ENCODE results near the gene PTH2R. TPM values are rescaled to one million over a fixed set of nuclear protein-coding genes. Genes with fewer than 3 reads are reported as not detected.
A peak's percentile ranks its signal among the peaks of the same experiment; 100 is the strongest.
"Not testable (repeated sequence)": the region's sequence is repeated elsewhere in the genome, so short reads cannot be mapped to it uniquely, and the experiment has no call there.

The PTH2R gene
- total RNA-seq, 1 experiment from 2014 or later: not detected

GRCh38 chr2:208477741-208478140, 71.1 kb downstream of the PTH2R start:
- TF ChIP-seq CTCF (IDR thresholded peaks at IDR 0.05; ENCODE audit: unreplicated experiment): no peak
- Mint-ChIP-seq H3K27me3 (ENCODE audit: unreplicated experiment) (no peaks in the 10 kb centered on the region), H3K27ac (ENCODE audit: unreplicated experiment) (no peak overlapping the region), H3K9me3 (ENCODE audit: low read depth, unreplicated experiment) (no peaks in the 10 kb centered on the region), H3K36me3 (ENCODE audit: insufficient read depth, unreplicated experiment) (peaks cover 8% of the 10 kb centered on the region), H3K4me3 (ENCODE audit: low read depth, unreplicated experiment) (no peak overlapping the region), H3K4me1 (ENCODE audit: low read depth, unreplicated experiment) (peaks cover 10% of the 10 kb centered on the region)
- intact Hi-C loops (cut with micrococcal nuclease; ENCODE audit: unreplicated experiment): no loop called here
- BruUV-seq (replicated peaks): no TSS peak
- no peak for DNase-seq
- CTCF ChIA-PET: no interaction called here

- Mint-ChIP-seq H3K4me3 (ENCODE audit: low read depth, unreplicated experiment) (no peak overlapping the region), H3K27me3 (ENCODE audit: unreplicated experiment) (no peaks in the 10 kb centered on the region), H3K27ac (ENCODE audit: unreplicated experiment) (no peak overlapping the region), H3K4me1 (ENCODE audit: low read depth, unreplicated experiment) (peaks cover 11% of the 10 kb centered on the region), H3K9me3 (ENCODE audit: low read depth, unreplicated experiment) (no peaks in the 10 kb centered on the region), H3K36me3 (ENCODE audit: insufficient read depth, unreplicated experiment) (peaks cover 8% of the 10 kb centered on the region)
- TF ChIP-seq CTCF (IDR thresholded peaks at IDR 0.05; ENCODE audit: unreplicated experiment): no peak
- intact Hi-C loops (cut with micrococcal nuclease; ENCODE audit: unreplicated experiment): no loop called here
- no peak for DNase-seq
- no TSS peak for BruUV-seq (replicated peaks)
- CTCF ChIA-PET: no interaction called here
Observed at GRCh38 chr2:208479342-208479741, 72.8 kb downstream of the PTH2R start.

GRCh38 chr2:208481945-208482344, 75.4 kb downstream of the PTH2R start:
- H3K27ac Mint-ChIP-seq (ENCODE audit: unreplicated experiment): peak overlapping the region; percentile 90
- H3K36me3 Mint-ChIP-seq (ENCODE audit: insufficient read depth, unreplicated experiment); intact Hi-C loops (cut with micrococcal nuclease; ENCODE audit: unreplicated experiment); H3K27me3 Mint-ChIP-seq (ENCODE audit: unreplicated experiment); DNase-seq; CTCF ChIA-PET; BruUV-seq (replicated peaks); H3K9me3 Mint-ChIP-seq (ENCODE audit: low read depth, unreplicated experiment): not testable (repeated sequence)
- H3K4me1 Mint-ChIP-seq (ENCODE audit: low read depth, unreplicated experiment): peaks cover 11% of the 10 kb centered on the region
- H3K4me3 Mint-ChIP-seq (ENCODE audit: low read depth, unreplicated experiment): peak overlapping the region; percentile 70

GRCh38 chr2:208482453-208483015, 75.9 kb downstream of the PTH2R start:
- H3K27me3 Mint-ChIP-seq (ENCODE audit: unreplicated experiment); BruUV-seq (replicated peaks); H3K36me3 Mint-ChIP-seq (ENCODE audit: insufficient read depth, unreplicated experiment); intact Hi-C loops (cut with micrococcal nuclease; ENCODE audit: unreplicated experiment); H3K9me3 Mint-ChIP-seq (ENCODE audit: low read depth, unreplicated experiment): not testable (repeated sequence)
- CTCF ChIA-PET: interaction anchor here (0.7 kb wide), 1 partner anchor 232 kb away, joined by 3 read pairs; no protein-coding TSS in a partner anchor
- peak; percentile 29 for DNase-seq
- peak overlapping the region; percentile 90 for H3K27ac Mint-ChIP-seq (ENCODE audit: unreplicated experiment)
- peak overlapping the region; percentile 70 for H3K4me3 Mint-ChIP-seq (ENCODE audit: low read depth, unreplicated experiment)
- peaks cover 11% of the 10 kb centered on the region for H3K4me1 Mint-ChIP-seq (ENCODE audit: low read depth, unreplicated experiment)

- no peak overlapping the region for H3K27ac Mint-ChIP-seq (ENCODE audit: unreplicated experiment)
- intact Hi-C loops (cut with micrococcal nuclease; ENCODE audit: unreplicated experiment): no loop called here
- H3K4me1 Mint-ChIP-seq (ENCODE audit: low read depth, unreplicated experiment): peaks cover 36% of the 10 kb centered on the region
- DNase-seq: no peak
- no peaks in the 10 kb centered on the region for H3K27me3 Mint-ChIP-seq (ENCODE audit: unreplicated experiment)
- CTCF ChIA-PET: no interaction called here
- BruUV-seq (replicated peaks): no TSS peak
- H3K9me3 Mint-ChIP-seq (ENCODE audit: low read depth, unreplicated experiment): peaks cover 2% of the 10 kb centered on the region
- peaks cover 13% of the 10 kb centered on the region for H3K36me3 Mint-ChIP-seq (ENCODE audit: insufficient read depth, unreplicated experiment)
- no peak for TF ChIP-seq CTCF (IDR thresholded peaks at IDR 0.05; ENCODE audit: unreplicated experiment)
- no peak overlapping the region for H3K4me3 Mint-ChIP-seq (ENCODE audit: low read depth, unreplicated experiment)
Observed at GRCh38 chr2:208485390-208485789, 78.8 kb downstream of the PTH2R start.

All from Calu3 (cell line).